ENCODE measurements around the gene SEPTIN11. TPM values are rescaled to one million over a fixed set of nuclear protein-coding genes. Genes with fewer than 3 reads are reported as not detected.

The SEPTIN11 gene
- total and polyA plus RNA-seq, 2 donors from 2014 or later = 38.0 to 118 TPM

- Histone ChIP-seq H3K27ac (ENCODE audit: low read depth in 2 of 2, low read length in 2 of 2) (no peak overlapping the region), H3K9me3 (ENCODE audit: control insufficient read depth in 2 of 3, insufficient read depth in 1 of 3, low read length in 3 of 3) (no peaks in the 10 kb centered on the region), H3K4me1 (ENCODE audit: control insufficient read depth in 2 of 3, insufficient read depth in 2 of 3, low read depth in 1 of 3, low read length in 3 of 3) (peaks cover 6 to 12% (median 6%) of the 10 kb centered on the region in 3 donors), H3K27me3 (ENCODE audit: control insufficient read depth, insufficient read depth, low read length) (no peaks in the 10 kb centered on the region), H3K9ac (ENCODE audit: low read length in 3 of 3) (peak overlapping the region in 1 of 3 donors; percentile 66), H3K4me3 (ENCODE audit: low read length in 3 of 3) (peak overlapping the region; percentile 66 to 89 (median 71)), H3K36me3 (ENCODE audit: control insufficient read depth in 2 of 3, insufficient read depth in 3 of 3, low read length in 3 of 3) (no peaks in the 10 kb centered on the region)
- TF ChIP-seq CTCF (IDR thresholded peaks at IDR 0.05; ENCODE audit: borderline replicate concordance, extremely low read depth, insufficient read depth) = no peak
- DNase-seq (peak in 1 of 5 donors; percentile 65), FAIRE-seq (no peak)
- intact Hi-C loops (cut with DNase I) = no loop called here
These were observed 2.1 kb downstream of the SEPTIN11 start for GRCh38 chr4:76951672-76952010.

GRCh38 chr4:76952071-76952470 is 2.5 kb downstream of the SEPTIN11 start:
- H3K27me3 ChIP-seq (ENCODE audit: control insufficient read depth, insufficient read depth, low read length) = no peaks in the 10 kb centered on the region
- no peak for TF ChIP-seq CTCF (IDR thresholded peaks at IDR 0.05; ENCODE audit: borderline replicate concordance, extremely low read depth, insufficient read depth)
- no peak overlapping the region for H3K27ac ChIP-seq (ENCODE audit: low read depth in 2 of 2, low read length in 2 of 2)
- H3K4me1 ChIP-seq (ENCODE audit: control insufficient read depth in 2 of 3, insufficient read depth in 2 of 3, low read depth in 1 of 3, low read length in 3 of 3) = peaks cover 8 to 15% (median 9%) of the 10 kb centered on the region in 3 donors
- intact Hi-C loops (cut with DNase I) = no loop called here
- DNase-seq (no peak), FAIRE-seq (no peak)
- peak overlapping the region in 2 of 3 donors; percentile 2 to 66 for H3K4me3 ChIP-seq (ENCODE audit: low read length in 3 of 3)
- H3K9me3 ChIP-seq (ENCODE audit: control insufficient read depth in 2 of 3, insufficient read depth in 1 of 3, low read length in 3 of 3) = no peaks in the 10 kb centered on the region
- H3K36me3 ChIP-seq (ENCODE audit: control insufficient read depth in 2 of 3, insufficient read depth in 3 of 3, low read length in 3 of 3) = no peaks in the 10 kb centered on the region
- no peak overlapping the region for H3K9ac ChIP-seq (ENCODE audit: low read length in 3 of 3)

GRCh38 chr4:76952656-76953582 is 3.4 kb downstream of the SEPTIN11 start:
- no peaks in the 10 kb centered on the region for H3K27me3 ChIP-seq (ENCODE audit: control insufficient read depth, insufficient read depth, low read length)
- DNase-seq (no peak), FAIRE-seq (no peak)
- no peak overlapping the region for H3K27ac ChIP-seq (ENCODE audit: low read depth in 2 of 2, low read length in 2 of 2)
- no peaks in the 10 kb centered on the region for H3K36me3 ChIP-seq (ENCODE audit: control insufficient read depth in 2 of 3, insufficient read depth in 3 of 3, low read length in 3 of 3)
- peaks cover 10 to 19% (median 16%) of the 10 kb centered on the region in 3 donors for H3K4me1 ChIP-seq (ENCODE audit: control insufficient read depth in 2 of 3, insufficient read depth in 2 of 3, low read depth in 1 of 3, low read length in 3 of 3)
- H3K4me3 ChIP-seq (ENCODE audit: low read length in 3 of 3) = no peak overlapping the region
- no peak overlapping the region for H3K9ac ChIP-seq (ENCODE audit: low read length in 3 of 3)
- intact Hi-C loops (cut with DNase I) = no loop called here
- TF ChIP-seq CTCF (IDR thresholded peaks at IDR 0.05; ENCODE audit: borderline replicate concordance, extremely low read depth, insufficient read depth) = no peak
- H3K9me3 ChIP-seq (ENCODE audit: control insufficient read depth in 2 of 3, insufficient read depth in 1 of 3, low read length in 3 of 3) = no peaks in the 10 kb centered on the region
